ENCODE results near the gene RETREG1.

Gene RETREG1

GRCh38 chr5:16455668-16456067 is 161.1 kb downstream of the RETREG1 start:
- no CpG with 5 or more reads among the region's 5 CpGs for WGBS, 2 donors (ENCODE audit: extremely low coverage in 2 of 2, insufficient read length in 2 of 2, insufficient replicate concordance in 1 of 2)
- H2BK15ac ChIP-seq (ENCODE audit: low read length) = no peak overlapping the region
- H3K27ac ChIP-seq (replicated peaks; ENCODE audit: low read length) = no peak overlapping the region
- no peaks in the 10 kb centered on the region for H3K9me3 ChIP-seq (replicated peaks in 1 of 2; ENCODE audit: control insufficient read depth in 2 of 2, insufficient read depth in 1 of 2, low read depth in 1 of 2, low read length in 2 of 2)
- no peak overlapping the region for H2BK5ac ChIP-seq (ENCODE audit: low read length)
- H3K23ac ChIP-seq (ENCODE audit: low read depth, low read length, poor library complexity) = no peak overlapping the region
- H4K91ac ChIP-seq (ENCODE audit: low read depth, low read length, poor library complexity) = no peak overlapping the region
- H2BK120ac ChIP-seq (ENCODE audit: low read depth, low read length) = no peak overlapping the region
- H3K18ac ChIP-seq (ENCODE audit: low read length) = no peak overlapping the region
- no peak overlapping the region for H4K8ac ChIP-seq (ENCODE audit: low read depth, low read length)
- H2AK5ac ChIP-seq (ENCODE audit: low read depth, low read length) = no peak overlapping the region
- no peaks in the 10 kb centered on the region for H3K4me1 ChIP-seq (ENCODE audit: control insufficient read depth in 2 of 2, insufficient read depth in 1 of 2, low read depth in 1 of 2, low read length in 2 of 2)
- no peak overlapping the region for H3K14ac ChIP-seq (ENCODE audit: low read length)
- H2AFZ ChIP-seq (ENCODE audit: low read length) = no peak overlapping the region
- no peak overlapping the region for H3K9ac ChIP-seq (ENCODE audit: low read depth, low read length, poor library complexity)
- H3K4ac ChIP-seq (ENCODE audit: low read length) = no peak overlapping the region
- no peak overlapping the region for H3K4me3 ChIP-seq (ENCODE audit: low read length in 2 of 2)
- H3K79me1 ChIP-seq (ENCODE audit: low read depth, low read length) = no peaks in the 10 kb centered on the region
- H3K36me3 ChIP-seq (replicated peaks in 1 of 2; ENCODE audit: control insufficient read depth in 2 of 2, insufficient read depth in 2 of 2, low read length in 2 of 2) = peaks cover 14 to 95% of the 10 kb centered on the region in 2 donors
- H3K27me3 ChIP-seq (ENCODE audit: control insufficient read depth in 3 of 3, insufficient read depth in 3 of 3, low read depth in 1 of 3, low read length in 3 of 3) = no peaks in the 10 kb centered on the region
- H3K4me2 ChIP-seq (ENCODE audit: insufficient read depth, low read length, poor library complexity, severe bottlenecking) = no peak overlapping the region
- no peak overlapping the region for H2BK12ac ChIP-seq (ENCODE audit: low read length)
- no peak for DNase-seq (ENCODE audit: low spot score)

- Histone ChIP-seq H3K27me3 (ENCODE audit: control insufficient read depth in 3 of 3, insufficient read depth in 3 of 3, low read depth in 1 of 3, low read length in 3 of 3) (no peaks in the 10 kb centered on the region), H3K4me3 (ENCODE audit: low read length in 2 of 2) (no peak overlapping the region), H3K4me2 (ENCODE audit: insufficient read depth, low read length, poor library complexity, severe bottlenecking) (no peak overlapping the region), H2BK15ac (ENCODE audit: low read length) (no peak overlapping the region), H3K36me3 (replicated peaks in 1 of 2; ENCODE audit: control insufficient read depth in 2 of 2, insufficient read depth in 2 of 2, low read length in 2 of 2) (peaks cover 19 to 95% of the 10 kb centered on the region in 2 donors), H3K23ac (ENCODE audit: low read depth, low read length, poor library complexity) (no peak overlapping the region), H3K27ac (replicated peaks; ENCODE audit: low read length) (no peak overlapping the region), H4K91ac (ENCODE audit: low read depth, low read length, poor library complexity) (no peak overlapping the region), H4K8ac (ENCODE audit: low read depth, low read length) (no peak overlapping the region), H3K18ac (ENCODE audit: low read length) (no peak overlapping the region), H2BK120ac (ENCODE audit: low read depth, low read length) (no peak overlapping the region), H2AK5ac (ENCODE audit: low read depth, low read length) (no peak overlapping the region), H2BK12ac (ENCODE audit: low read length) (no peak overlapping the region), H2AFZ (ENCODE audit: low read length) (no peak overlapping the region), H3K14ac (ENCODE audit: low read length) (no peak overlapping the region), H3K9me3 (replicated peaks in 1 of 2; ENCODE audit: control insufficient read depth in 2 of 2, insufficient read depth in 1 of 2, low read depth in 1 of 2, low read length in 2 of 2) (no peaks in the 10 kb centered on the region), H3K79me1 (ENCODE audit: low read depth, low read length) (no peaks in the 10 kb centered on the region), H3K9ac (ENCODE audit: low read depth, low read length, poor library complexity) (no peak overlapping the region), H3K4me1 (ENCODE audit: control insufficient read depth in 2 of 2, insufficient read depth in 1 of 2, low read depth in 1 of 2, low read length in 2 of 2) (no peaks in the 10 kb centered on the region), H2BK5ac (ENCODE audit: low read length) (no peak overlapping the region), H3K4ac (ENCODE audit: low read length) (no peak overlapping the region)
- no CpG with 5 or more reads among the region's 4 CpGs for WGBS, 2 donors (ENCODE audit: extremely low coverage in 2 of 2, insufficient read length in 2 of 2, insufficient replicate concordance in 1 of 2)
- DNase-seq (ENCODE audit: low spot score) = no peak
Observed at GRCh38 chr5:16454686-16455085, 162.1 kb downstream of the RETREG1 start.

GRCh38 chr5:16453609-16454008 is 163.2 kb downstream of the RETREG1 start:
- no peak overlapping the region for H3K4me2 ChIP-seq (ENCODE audit: insufficient read depth, low read length, poor library complexity, severe bottlenecking)
- H2AFZ ChIP-seq (ENCODE audit: low read length) = no peak overlapping the region
- H4K8ac ChIP-seq (ENCODE audit: low read depth, low read length) = no peak overlapping the region
- H2BK15ac ChIP-seq (ENCODE audit: low read length) = no peak overlapping the region
- no peak overlapping the region for H3K4ac ChIP-seq (ENCODE audit: low read length)
- no peak overlapping the region for H3K23ac ChIP-seq (ENCODE audit: low read depth, low read length, poor library complexity)
- H3K79me1 ChIP-seq (ENCODE audit: low read depth, low read length) = no peaks in the 10 kb centered on the region
- no peak overlapping the region for H2BK12ac ChIP-seq (ENCODE audit: low read length)
- H3K4me3 ChIP-seq (ENCODE audit: low read length in 2 of 2) = no peak overlapping the region
- no peak overlapping the region for H3K27ac ChIP-seq (replicated peaks; ENCODE audit: low read length)
- no peaks in the 10 kb centered on the region for H3K9me3 ChIP-seq (replicated peaks in 1 of 2; ENCODE audit: control insufficient read depth in 2 of 2, insufficient read depth in 1 of 2, low read depth in 1 of 2, low read length in 2 of 2)
- H3K36me3 ChIP-seq (replicated peaks in 1 of 2; ENCODE audit: control insufficient read depth in 2 of 2, insufficient read depth in 2 of 2, low read length in 2 of 2) = peaks cover 21 to 95% of the 10 kb centered on the region in 2 donors
- no peak overlapping the region for H4K91ac ChIP-seq (ENCODE audit: low read depth, low read length, poor library complexity)
- H2BK120ac ChIP-seq (ENCODE audit: low read depth, low read length) = no peak overlapping the region
- DNase-seq (ENCODE audit: low spot score) = no peak
- H3K18ac ChIP-seq (ENCODE audit: low read length) = no peak overlapping the region
- H3K14ac ChIP-seq (ENCODE audit: low read length) = no peak overlapping the region
- no peak overlapping the region for H2BK5ac ChIP-seq (ENCODE audit: low read length)
- no peaks in the 10 kb centered on the region for H3K27me3 ChIP-seq (ENCODE audit: control insufficient read depth in 3 of 3, insufficient read depth in 3 of 3, low read depth in 1 of 3, low read length in 3 of 3)
- H3K9ac ChIP-seq (ENCODE audit: low read depth, low read length, poor library complexity) = no peak overlapping the region
- H2AK5ac ChIP-seq (ENCODE audit: low read depth, low read length) = no peak overlapping the region
- no peaks in the 10 kb centered on the region for H3K4me1 ChIP-seq (ENCODE audit: control insufficient read depth in 2 of 2, insufficient read depth in 1 of 2, low read depth in 1 of 2, low read length in 2 of 2)

- no peak for DNase-seq (ENCODE audit: low spot score)
- H3K4me3 ChIP-seq (ENCODE audit: low read length in 2 of 2) = no peak overlapping the region
- H3K4ac ChIP-seq (ENCODE audit: low read length) = no peak overlapping the region
- H3K27ac ChIP-seq (replicated peaks; ENCODE audit: low read length) = no peak overlapping the region
- no peak overlapping the region for H3K23ac ChIP-seq (ENCODE audit: low read depth, low read length, poor library complexity)
- no peaks in the 10 kb centered on the region for H3K9me3 ChIP-seq (replicated peaks in 1 of 2; ENCODE audit: control insufficient read depth in 2 of 2, insufficient read depth in 1 of 2, low read depth in 1 of 2, low read length in 2 of 2)
- H3K4me2 ChIP-seq (ENCODE audit: insufficient read depth, low read length, poor library complexity, severe bottlenecking) = no peak overlapping the region
- no peak overlapping the region for H3K18ac ChIP-seq (ENCODE audit: low read length)
- no peak overlapping the region for H3K9ac ChIP-seq (ENCODE audit: low read depth, low read length, poor library complexity)
- H3K14ac ChIP-seq (ENCODE audit: low read length) = no peak overlapping the region
- no peak overlapping the region for H2AK5ac ChIP-seq (ENCODE audit: low read depth, low read length)
- H4K91ac ChIP-seq (ENCODE audit: low read depth, low read length, poor library complexity) = no peak overlapping the region
- peaks cover 18 to 76% of the 10 kb centered on the region in 2 donors for H3K36me3 ChIP-seq (replicated peaks in 1 of 2; ENCODE audit: control insufficient read depth in 2 of 2, insufficient read depth in 2 of 2, low read length in 2 of 2)
- no peak overlapping the region for H2AFZ ChIP-seq (ENCODE audit: low read length)
- H2BK120ac ChIP-seq (ENCODE audit: low read depth, low read length) = no peak overlapping the region
- no peak overlapping the region for H4K8ac ChIP-seq (ENCODE audit: low read depth, low read length)
- H2BK15ac ChIP-seq (ENCODE audit: low read length) = no peak overlapping the region
- H3K27me3 ChIP-seq (ENCODE audit: control insufficient read depth in 3 of 3, insufficient read depth in 3 of 3, low read depth in 1 of 3, low read length in 3 of 3) = no peaks in the 10 kb centered on the region
- no peak overlapping the region for H2BK5ac ChIP-seq (ENCODE audit: low read length)
- no peaks in the 10 kb centered on the region for H3K79me1 ChIP-seq (ENCODE audit: low read depth, low read length)
- H2BK12ac ChIP-seq (ENCODE audit: low read length) = no peak overlapping the region
- WGBS, 2 donors (ENCODE audit: extremely low coverage in 2 of 2, insufficient read length in 2 of 2, insufficient replicate concordance in 1 of 2) = no CpG with 5 or more reads among the region's 2 CpGs
- no peaks in the 10 kb centered on the region for H3K4me1 ChIP-seq (ENCODE audit: control insufficient read depth in 2 of 2, insufficient read depth in 1 of 2, low read depth in 1 of 2, low read length in 2 of 2)
Observed at GRCh38 chr5:16450163-16450562, 166.6 kb downstream of the RETREG1 start.
